CD14-positive monocyte (primary cell): ENCODE data around the gene TYROBP. TPM values are rescaled to one million over a fixed set of nuclear protein-coding genes. Genes with fewer than 3 reads are reported as not detected.

Source experiments
- DNase-seq, 3 donors: peaks; one replicate each; pipeline ENCODE4 v3.0.0-alpha.2; 2011 to 2022
- H2AFZ ChIP-seq: 2 replicates; pipeline ENCODE4 v1.6.0; 2012; ENCODE audit warnings: mild to moderate bottlenecking, low read depth, low read length, inconsistent platforms; ENCODE audit not compliant: insufficient read depth, poor library complexity, severe bottlenecking
- H3K27ac ChIP-seq, 2 donors: 1 replicate in 1 of 2; 2 replicates in 1 of 2; pipeline ENCODE4 v1.5.1; 2012 to 2013; ENCODE audit warnings: low read length in 2 of 2, control low read depth in 1 of 2, inconsistent platforms in 1 of 2, low read depth in 1 of 2, mild to moderate bottlenecking in 1 of 2
- H3K27me3 ChIP-seq, 2 donors: one replicate each; pipeline versions ENCODE4 v1.6.0 to v1.6.1; 2011 to 2013; ENCODE audit warnings: low read length in 2 of 2; ENCODE audit not compliant: control insufficient read depth in 2 of 2, insufficient read depth in 2 of 2
- H3K36me3 ChIP-seq, 2 donors: replicated peaks in 1 of 2; 1 replicate in 1 of 2; 2 replicates in 1 of 2; pipeline versions ENCODE4 v1.5.1 to v1.6.1; 2012 to 2013; ENCODE audit warnings: low read length in 2 of 2, control low read depth in 1 of 2, inconsistent platforms in 1 of 2, mild to moderate bottlenecking in 1 of 2; ENCODE audit not compliant: insufficient read depth in 2 of 2, control insufficient read depth in 1 of 2
- H3K4me1 ChIP-seq, 2 donors: 1 replicate in 1 of 2; 2 replicates in 1 of 2; pipeline versions ENCODE4 v1.5.1 to v1.6.1; 2012 to 2013; ENCODE audit warnings: low read length in 2 of 2, control low read depth in 1 of 2, inconsistent platforms in 1 of 2, mild to moderate bottlenecking in 1 of 2, moderate library complexity in 1 of 2; ENCODE audit not compliant: insufficient read depth in 2 of 2, control insufficient read depth in 1 of 2
- H3K4me2 ChIP-seq: replicated peaks from 2 replicates; pipeline ENCODE3; 2012; ENCODE audit warnings: low read length, moderate library complexity, mild to moderate bottlenecking; ENCODE audit not compliant: poor library complexity, severe bottlenecking; ENCODE audit errors: extremely low read depth
- H3K4me3 ChIP-seq, 3 experiments: fragments of 200-600 bp in 1 of 3; sonication (generic) in 1 of 3; replicated peaks in 1 of 3; 1 replicate in 2 of 3; 2 replicates in 1 of 3; pipeline ENCODE4 v1.5.1; 2011 to 2013; ENCODE audit warnings: low read length in 3 of 3, mild to moderate bottlenecking in 3 of 3, control low read depth in 2 of 3, low read depth in 2 of 3, inconsistent platforms in 1 of 3, moderate library complexity in 1 of 3
- H3K79me2 ChIP-seq: 2 replicates; pipeline ENCODE4 v1.6.0; 2012; ENCODE audit warnings: mild to moderate bottlenecking, control low read depth, inconsistent platforms, low read length, moderate library complexity; ENCODE audit not compliant: insufficient read depth
- H3K9ac ChIP-seq: 2 replicates; pipeline ENCODE4 v1.6.0; 2017; ENCODE audit warnings: low read length, mild to moderate bottlenecking; ENCODE audit not compliant: insufficient read depth, poor library complexity, severe bottlenecking
- H3K9me3 ChIP-seq, 2 donors: replicated peaks in 1 of 2; 1 replicate in 1 of 2; 2 replicates in 1 of 2; pipeline versions ENCODE4 v1.5.1 to v1.6.1; 2012 to 2013; ENCODE audit warnings: low read length in 2 of 2, control low read depth in 1 of 2; ENCODE audit not compliant: control insufficient read depth in 1 of 2, insufficient read depth in 1 of 2
- H4K20me1 ChIP-seq: 2 replicates; pipeline ENCODE4 v1.6.0; 2012; ENCODE audit warnings: mild to moderate bottlenecking, low read length, control low read depth, moderate library complexity; ENCODE audit not compliant: insufficient read depth
- H3K27ac Mint-ChIP-seq, 7 donors: one replicate each; pipeline ENCODE4 v1.8.0; 2020; ENCODE audit warnings: mild to moderate bottlenecking in 7 of 7, mixed read lengths in 7 of 7, moderate library complexity in 6 of 7, inconsistent platforms in 2 of 7
- H3K27me3 Mint-ChIP-seq, 3 donors: one replicate each; pipeline ENCODE4 v1.8.0; 2021 to 2022; ENCODE audit warnings: low read depth in 3 of 3, mild to moderate bottlenecking in 3 of 3, mixed read lengths in 3 of 3, moderate library complexity in 3 of 3, inconsistent platforms in 1 of 3
- H3K36me3 Mint-ChIP-seq, 2 donors: one replicate each; pipeline ENCODE4 v1.8.0; 2020; ENCODE audit warnings: mixed read lengths in 2 of 2, inconsistent platforms in 1 of 2, mild to moderate bottlenecking in 1 of 2
- H3K4me1 Mint-ChIP-seq: one replicate; pipeline ENCODE4 v1.8.0; 2020; ENCODE audit warnings: mild to moderate bottlenecking, mixed read lengths
- H3K4me3 Mint-ChIP-seq, 2 donors: one replicate each; pipeline ENCODE4 v1.8.0; 2020; ENCODE audit warnings: mild to moderate bottlenecking in 2 of 2, mixed read lengths in 2 of 2, moderate library complexity in 1 of 2
- H3K9me3 Mint-ChIP-seq, 7 donors: one replicate each; pipeline ENCODE4 v1.8.0; 2020 to 2022; ENCODE audit warnings: mixed read lengths in 7 of 7, mild to moderate bottlenecking in 6 of 7, moderate library complexity in 6 of 7, inconsistent platforms in 2 of 7
- CTCF ChIP-seq: fragments of 200-600 bp; IDR thresholded peaks from one replicate; pipeline ENCODE4 v1.8.0; 2022; ENCODE audit warnings: antibody characterized with exemption, mild to moderate bottlenecking
- WGBS: methylation state at CpG from one replicate; pipeline ENCODE4 v1.1.5; 2013; ENCODE audit warnings: missing lambda C conversion rate; ENCODE audit not compliant: insufficient coverage; 5-methylcytosine and 5-hydroxymethylcytosine counted together
- intact Hi-C, 2 donors: fragments of 100-400 bp; cut with micrococcal nuclease; formaldehyde crosslinking; loops; one replicate each; pipeline versions ENCODE4 v1.15.0 to v1.15.1; 2023
- polyA plus RNA-seq, 3 donors: library from polyadenylated mRNA; depleted of rRNA in 1 of 3; unstranded in 2 of 3; stranded (reverse) in 1 of 3; fragments of 300-500 nt in 2 of 3; fragments of >200 nt in 1 of 3; fragmentation: Illumina TruSeq in 2 of 3; gene quantifications; 1 replicate in 2 of 3; 2 replicates in 1 of 3; pipeline ENCODE4 v1.2.3, GENCODE V29; 2012 to 2021

TYROBP gene
- polyA plus RNA-seq, 3 donors: 3,224 to 6,141 (median 5,182) TPM

GRCh38 chr19:35946203-35946602 lies 38.1 kb upstream of the TYROBP start:
- no peak for DNase-seq
- Histone ChIP-seq H2AFZ (no peak overlapping the region), H3K27ac (no peak overlapping the region), H3K4me2 (no peak overlapping the region), H3K9ac (no peak overlapping the region), H4K20me1 (no peaks in the 10 kb centered on the region), H3K36me3 (no peaks in the 10 kb centered on the region), H3K4me1 (no peaks in the 10 kb centered on the region), H3K9me3 (no peaks in the 10 kb centered on the region), H3K4me3 (no peak overlapping the region), H3K27me3 (no peaks in the 10 kb centered on the region), H3K79me2 (no peaks in the 10 kb centered on the region)
- WGBS: 100% methylated on average over 1 of the region's 4 CpGs
- Mint-ChIP-seq H3K4me1 (peaks cover 6% of the 10 kb centered on the region), H3K36me3 (no peaks in the 10 kb centered on the region), H3K27me3 (peaks cover 4 to 12% (median 11%) of the 10 kb centered on the region in 3 donors), H3K9me3 (peaks cover 0 to 2% (median 0%) of the 10 kb centered on the region in 7 donors), H3K4me3 (no peak overlapping the region), H3K27ac (no peak overlapping the region)
- intact Hi-C loops: no loop called here
- TF ChIP-seq CTCF: no peak

DNA sequence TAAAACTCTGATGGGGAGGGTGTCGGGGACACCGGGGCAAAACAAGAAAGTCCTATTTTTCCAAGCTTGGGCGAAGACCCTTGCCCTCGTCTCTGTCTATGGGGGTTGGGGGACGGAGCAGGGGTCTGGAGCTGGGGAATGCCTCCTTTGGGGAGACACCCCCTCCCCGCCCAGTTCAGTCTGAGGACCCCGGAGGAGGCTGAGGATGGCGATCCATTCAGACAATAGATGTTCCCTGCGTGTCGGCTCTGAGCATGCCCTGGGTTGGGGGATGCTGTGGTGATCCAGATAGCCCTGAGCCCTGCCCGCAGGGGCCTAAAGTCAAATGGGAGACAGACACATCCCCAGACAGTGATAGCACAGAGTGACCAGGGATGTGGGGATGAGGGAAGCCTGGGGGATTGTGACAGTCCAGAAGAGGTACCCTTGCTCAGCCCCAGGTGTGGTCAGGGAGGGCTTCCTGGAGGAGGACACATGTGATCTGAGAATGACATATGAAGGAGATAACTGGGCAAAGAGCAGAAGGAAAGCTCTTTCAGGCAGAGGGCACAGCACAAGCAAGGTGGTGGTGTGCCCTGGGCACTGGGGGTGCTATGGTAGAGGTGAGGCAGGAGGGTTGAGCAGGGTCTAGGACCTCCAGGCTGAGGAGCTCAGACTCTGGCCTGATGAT lies 37.2 kb upstream of the TYROBP start:
- no peaks in the 10 kb centered on the region for H3K36me3 ChIP-seq
- H3K4me2 ChIP-seq: no peak overlapping the region
- no peaks in the 10 kb centered on the region for H3K79me2 ChIP-seq
- H3K4me3 ChIP-seq: no peak overlapping the region
- peaks cover 0 to 2% (median 0%) of the 10 kb centered on the region in 7 donors for H3K9me3 Mint-ChIP-seq
- no peak overlapping the region for H3K4me3 Mint-ChIP-seq
- no peaks in the 10 kb centered on the region for H3K9me3 ChIP-seq
- H3K27me3 ChIP-seq: no peaks in the 10 kb centered on the region
- peaks cover 6% of the 10 kb centered on the region for H3K4me1 Mint-ChIP-seq
- H3K27me3 Mint-ChIP-seq: peaks cover 3 to 12% (median 11%) of the 10 kb centered on the region in 3 donors
- peak overlapping the region in 1 of 7 donors; percentile 55 for H3K27ac Mint-ChIP-seq
- DNase-seq: no peak
- no peak overlapping the region for H2AFZ ChIP-seq
- H3K27ac ChIP-seq: no peak overlapping the region
- H3K36me3 Mint-ChIP-seq: no peaks in the 10 kb centered on the region
- no peak for TF ChIP-seq CTCF
- no peak overlapping the region for H3K9ac ChIP-seq
- H3K4me1 ChIP-seq: no peaks in the 10 kb centered on the region
- intact Hi-C loops: no loop called here
- 89% methylated on average over 8 of the region's 11 CpGs for WGBS
- H4K20me1 ChIP-seq: no peaks in the 10 kb centered on the region
